Liver (tissue), 9 donors: ENCODE data around the gene SHC3. TPM values are rescaled to one million over a fixed set of nuclear protein-coding genes. Genes with fewer than 3 reads are reported as not detected.

Experiments used
- DNase-seq: peaks from one replicate; pipeline ENCODE4 v3.0.0-alpha.2; 2017; ENCODE audit warnings: low spot score
- H3K27ac ChIP-seq, 2 donors: one replicate each; pipeline ENCODE4 v1.7.0; 2013; ENCODE audit warnings: inconsistent platforms in 2 of 2, low read length in 2 of 2, control low read depth in 1 of 2, low read depth in 1 of 2, mild to moderate bottlenecking in 1 of 2
- H3K27me3 ChIP-seq, 4 donors: one replicate each; pipeline versions ENCODE4 v1.6.1 to v1.7.0; 2013; ENCODE audit warnings: low read length in 3 of 4, inconsistent platforms in 1 of 4, mild to moderate bottlenecking in 1 of 4, moderate library complexity in 1 of 4; ENCODE audit not compliant: control insufficient read depth in 4 of 4, insufficient read depth in 4 of 4
- H3K36me3 ChIP-seq, 4 donors: one replicate each; pipeline versions ENCODE4 v1.6.1 to v1.7.0; 2013; ENCODE audit warnings: low read length in 3 of 4, mild to moderate bottlenecking in 3 of 4, low read depth in 1 of 4, moderate library complexity in 1 of 4; ENCODE audit not compliant: control insufficient read depth in 4 of 4, insufficient read depth in 3 of 4
- H3K4me1 ChIP-seq, 4 donors: one replicate each; pipeline versions ENCODE4 v1.6.1 to v1.7.0; 2013; ENCODE audit warnings: low read length in 3 of 4, mild to moderate bottlenecking in 3 of 4, moderate library complexity in 1 of 4; ENCODE audit not compliant: control insufficient read depth in 4 of 4, insufficient read depth in 4 of 4
- H3K4me3 ChIP-seq, 3 donors: one replicate each; pipeline versions ENCODE4 v1.6.1 to v1.7.0; 2013; ENCODE audit warnings: low read length in 3 of 3, control low read depth in 1 of 3, low read depth in 1 of 3, mild to moderate bottlenecking in 1 of 3
- H3K9ac ChIP-seq, 2 donors: one replicate each; pipeline ENCODE4 v1.7.0; 2013; ENCODE audit warnings: low read length in 2 of 2, mild to moderate bottlenecking in 2 of 2, moderate library complexity in 2 of 2, control low read depth in 1 of 2, low read depth in 1 of 2
- H3K9me3 ChIP-seq, 4 donors: one replicate each; pipeline versions ENCODE4 v1.6.1 to v1.7.0; 2013; ENCODE audit warnings: low read length in 3 of 4; ENCODE audit not compliant: control insufficient read depth in 4 of 4
- ATF3 ChIP-seq: IDR thresholded peaks from 2 replicates; pipeline ENCODE4 v1.6.1; 2016; ENCODE audit warnings: antibody characterized with exemption
- EGR1 ChIP-seq, 2 donors: IDR thresholded peaks; 2 replicates each; pipeline ENCODE4 v1.6.1; 2016 to 2018; ENCODE audit warnings: antibody characterized with exemption in 2 of 2, low read depth in 2 of 2
- FOXA1 ChIP-seq: IDR thresholded peaks from 2 replicates; pipeline ENCODE4 v1.6.1; 2016; ENCODE audit warnings: antibody characterized with exemption
- FOXA2 ChIP-seq: IDR thresholded peaks from 2 replicates; pipeline ENCODE4 v1.6.1; 2016; ENCODE audit warnings: antibody characterized with exemption
- GABPA ChIP-seq, 2 donors: IDR thresholded peaks in 1 of 2; conservative IDR thresholded peaks in 1 of 2; 2 replicates each; pipeline ENCODE4 v1.6.1; 2016; ENCODE audit warnings: antibody characterized with exemption in 2 of 2, mild to moderate bottlenecking in 1 of 2, moderate library complexity in 1 of 2
- HNF4A ChIP-seq, 2 donors: conservative IDR thresholded peaks; 2 replicates each; pipeline ENCODE4 v1.6.1; 2016; ENCODE audit warnings: antibody characterized with exemption in 2 of 2, mild to moderate bottlenecking in 2 of 2
- JUND ChIP-seq, 2 donors: IDR thresholded peaks; 2 replicates each; pipeline ENCODE4 v1.6.1; 2016; ENCODE audit warnings: antibody characterized with exemption in 2 of 2
- NR2F2 ChIP-seq: IDR thresholded peaks from 2 replicates; pipeline ENCODE4 v1.6.1; 2016; ENCODE audit warnings: antibody characterized with exemption
- RAD21 ChIP-seq, 2 donors: IDR thresholded peaks; 2 replicates each; pipeline ENCODE4 v1.6.1; 2016; ENCODE audit warnings: antibody characterized with exemption in 2 of 2, mild to moderate bottlenecking in 2 of 2
- RXRA ChIP-seq, 2 donors: IDR thresholded peaks; 2 replicates each; pipeline ENCODE4 v1.6.1; 2017 to 2018; ENCODE audit warnings: antibody characterized with exemption in 2 of 2, mild to moderate bottlenecking in 1 of 2
- SP1 ChIP-seq: IDR thresholded peaks from 2 replicates; pipeline ENCODE4 v1.6.1; 2018; ENCODE audit warnings: antibody characterized with exemption, mild to moderate bottlenecking
- TAF1 ChIP-seq: conservative IDR thresholded peaks from 2 replicates; pipeline ENCODE4 v1.6.1; 2016; ENCODE audit warnings: antibody characterized with exemption, mild to moderate bottlenecking
- YY1 ChIP-seq: IDR thresholded peaks from 2 replicates; pipeline ENCODE4 v1.6.1; 2016; ENCODE audit warnings: antibody characterized with exemption, mild to moderate bottlenecking
- WGBS: extraction: QIAGEN DNeasy Blood & Tissue Kit; methylation state at CpG from one replicate; pipeline ENCODE4 v1.1.7; 2013; 5-methylcytosine and 5-hydroxymethylcytosine counted together
- polyA plus RNA-seq, 2 donors: library from polyadenylated mRNA; stranded (reverse) in 1 of 2; unstranded in 1 of 2; fragments of 200-250 nt in 1 of 2; fragments of >200 nt in 1 of 2; fragmentation: Nextera tagmentation in 1 of 2; extraction: Ambion mirVana in 1 of 2; gene quantifications; one replicate each; pipeline versions ENCODE4 v1.2.1 to v1.2.3, GENCODE V29; 2013 to 2015
- total RNA-seq, 2 donors: library from RNA; depleted of rRNA; stranded (reverse); fragments of >200 nt; gene quantifications; one replicate each; pipeline ENCODE4 v1.2.3, GENCODE V29; 2014
- TF ChIP-seq, protein P1 (sequence below): IDR thresholded peaks from 2 replicates; pipeline ENCODE4 v1.6.1; 2016; ENCODE audit warnings: antibody characterized with exemption
- donor health status: healthy.
- donor health status: healthy.
- donor health status: healthy.
- donor health status: healthy.
- donor health status: healthy.

The SHC3 gene
- total and polyA plus RNA-seq, 4 donors = 0.03 to 0.08 (median 0.04) TPM

DNA sequence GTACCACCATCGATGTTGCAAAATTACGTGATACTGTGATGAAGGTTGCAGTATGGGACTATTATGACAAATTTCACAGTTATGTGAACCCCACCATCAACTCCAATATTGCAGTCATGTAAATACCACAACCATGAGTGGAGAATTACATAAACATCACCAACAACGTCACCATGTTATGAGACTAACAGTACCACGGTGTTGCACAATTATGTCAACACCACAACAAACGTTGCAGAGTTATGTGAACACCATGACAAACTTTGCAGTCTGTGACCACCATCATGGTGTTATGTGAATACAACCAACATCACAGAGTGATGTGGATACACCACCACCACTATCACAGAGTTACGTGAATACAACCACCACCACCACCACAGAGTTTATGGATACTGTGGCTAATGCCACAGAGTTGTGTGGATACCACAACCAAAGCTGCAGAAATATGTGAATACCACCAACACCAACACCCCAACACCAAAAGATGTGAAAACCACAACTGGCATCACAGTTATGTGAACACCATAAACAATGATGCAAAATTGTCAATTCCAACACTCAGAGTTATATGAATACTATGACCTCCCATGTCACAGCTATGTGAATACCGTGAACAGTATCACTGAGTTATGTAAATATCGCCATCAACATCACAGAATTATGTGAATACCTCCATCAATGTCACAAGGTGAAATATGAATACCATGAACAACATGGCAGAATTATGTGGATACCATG is 62.4 kb downstream of the SHC3 start:
- WGBS = 81% methylated on average over 8 of the region's 8 CpGs
- peaks cover 0 to 2% (median 0%) of the 10 kb centered on the region in 4 donors for H3K9me3 ChIP-seq
- H3K27ac ChIP-seq = no peak overlapping the region
- no peak overlapping the region for H3K9ac ChIP-seq
- DNase-seq = no peak
- no peaks in the 10 kb centered on the region for H3K27me3 ChIP-seq
- TF ChIP-seq FOXA2 (no peak), TAF1 (no peak), SP1 (no peak)
- H3K36me3 ChIP-seq = no peaks in the 10 kb centered on the region
- H3K4me3 ChIP-seq = no peak overlapping the region
- H3K4me1 ChIP-seq = no peaks in the 10 kb centered on the region

DNA sequence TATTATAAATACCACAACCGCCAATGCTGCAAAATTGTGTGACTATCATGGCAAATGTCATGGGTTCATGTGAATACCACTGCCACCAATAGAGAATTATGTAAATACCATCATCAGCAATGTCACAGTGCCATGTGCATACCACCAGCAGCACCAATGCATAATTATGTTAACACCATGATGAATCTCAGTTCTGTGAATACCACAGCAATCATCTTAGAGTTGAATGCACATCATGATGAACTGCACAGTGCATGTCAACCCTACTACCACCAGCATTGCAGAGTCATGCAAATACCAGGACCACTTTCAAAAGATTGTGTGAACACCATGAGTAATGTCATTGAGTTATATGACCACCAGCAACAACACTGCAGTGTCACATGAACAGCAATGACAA is 63.2 kb downstream of the SHC3 start:
- 94% methylated on average over 1 of the region's 1 CpG for whole genome bisulfite sequencing
- H3K4me1 ChIP-seq = no peaks in the 10 kb centered on the region

DNA sequence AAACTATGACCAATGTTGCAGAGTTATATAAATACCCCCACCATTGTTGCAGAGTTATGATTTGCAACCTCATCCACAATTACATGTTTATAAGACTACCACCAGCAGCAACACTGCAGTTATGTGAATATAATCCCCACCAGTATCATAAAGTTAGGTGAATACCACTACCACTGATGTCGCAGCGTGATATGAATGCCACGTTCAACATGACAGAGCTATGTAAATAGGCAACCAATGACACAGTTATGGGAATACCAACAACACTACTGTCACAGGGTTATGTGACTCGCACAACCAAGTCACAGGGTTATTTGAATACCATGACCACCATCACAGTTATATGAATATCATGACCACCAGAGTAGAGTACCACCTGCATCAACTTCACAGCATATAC is 63.9 kb downstream of the SHC3 start:
- Histone ChIP-seq H3K36me3 (no peaks in the 10 kb centered on the region), H3K4me1 (no peaks in the 10 kb centered on the region), H3K9me3 (peaks cover 0 to under 1% (median 0%) of the 10 kb centered on the region in 4 donors), H3K27me3 (no peaks in the 10 kb centered on the region), H3K4me3 (no peak overlapping the region), H3K27ac (no peak overlapping the region), H3K9ac (no peak overlapping the region)
- DNase-seq = no peak
- 93% methylated on average over 4 of the region's 4 CpGs for WGBS
- TF ChIP-seq GABPA (IDR thresholded peaks at IDR 0.05 in 1 of 2, conservative IDR thresholded peaks at IDR 0.05 in 1 of 2) (no peak), FOXA2 (no peak), ATF3 (no peak), YY1 (no peak), SP1 (no peak), RAD21 (IDR thresholded peaks at IDR 0.05) (no peak), RXRA (IDR thresholded peaks at IDR 0.05) (no peak), FOXA1 (no peak), HNF4A (conservative IDR thresholded peaks at IDR 0.05) (no peak), NR2F2 (no peak)
- TF ChIP-seq, protein P1, sequence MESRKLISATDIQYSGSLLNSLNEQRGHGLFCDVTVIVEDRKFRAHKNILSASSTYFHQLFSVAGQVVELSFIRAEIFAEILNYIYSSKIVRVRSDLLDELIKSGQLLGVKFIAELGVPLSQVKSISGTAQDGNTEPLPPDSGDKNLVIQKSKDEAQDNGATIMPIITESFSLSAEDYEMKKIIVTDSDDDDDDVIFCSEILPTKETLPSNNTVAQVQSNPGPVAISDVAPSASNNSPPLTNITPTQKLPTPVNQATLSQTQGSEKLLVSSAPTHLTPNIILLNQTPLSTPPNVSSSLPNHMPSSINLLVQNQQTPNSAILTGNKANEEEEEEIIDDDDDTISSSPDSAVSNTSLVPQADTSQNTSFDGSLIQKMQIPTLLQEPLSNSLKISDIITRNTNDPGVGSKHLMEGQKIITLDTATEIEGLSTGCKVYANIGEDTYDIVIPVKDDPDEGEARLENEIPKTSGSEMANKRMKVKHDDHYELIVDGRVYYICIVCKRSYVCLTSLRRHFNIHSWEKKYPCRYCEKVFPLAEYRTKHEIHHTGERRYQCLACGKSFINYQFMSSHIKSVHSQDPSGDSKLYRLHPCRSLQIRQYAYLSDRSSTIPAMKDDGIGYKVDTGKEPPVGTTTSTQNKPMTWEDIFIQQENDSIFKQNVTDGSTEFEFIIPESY = no peak

More for the DNA sequence above, 63.2 kb downstream of the SHC3 start:
- Histone ChIP-seq H3K27me3 (no peaks in the 10 kb centered on the region), H3K9me3 (peaks cover 0 to 2% (median 0%) of the 10 kb centered on the region in 4 donors), H3K9ac (no peak overlapping the region), H3K4me3 (no peak overlapping the region), H3K27ac (no peak overlapping the region), H3K36me3 (no peaks in the 10 kb centered on the region)
- TF ChIP-seq FOXA2 (no peak), SP1 (no peak), JUND (IDR thresholded peaks at IDR 0.05) (no peak), YY1 (no peak), RAD21 (IDR thresholded peaks at IDR 0.05) (no peak), FOXA1 (no peak), EGR1 (IDR thresholded peaks at IDR 0.05; ENCODE audit: low read depth in 2 of 2) (no peak)
- TF ChIP-seq, protein P1 = no peak
- DNase-seq = no peak
